ENCODE results near the gene MUC4.

- TF ChIP-seq, protein P1, sequence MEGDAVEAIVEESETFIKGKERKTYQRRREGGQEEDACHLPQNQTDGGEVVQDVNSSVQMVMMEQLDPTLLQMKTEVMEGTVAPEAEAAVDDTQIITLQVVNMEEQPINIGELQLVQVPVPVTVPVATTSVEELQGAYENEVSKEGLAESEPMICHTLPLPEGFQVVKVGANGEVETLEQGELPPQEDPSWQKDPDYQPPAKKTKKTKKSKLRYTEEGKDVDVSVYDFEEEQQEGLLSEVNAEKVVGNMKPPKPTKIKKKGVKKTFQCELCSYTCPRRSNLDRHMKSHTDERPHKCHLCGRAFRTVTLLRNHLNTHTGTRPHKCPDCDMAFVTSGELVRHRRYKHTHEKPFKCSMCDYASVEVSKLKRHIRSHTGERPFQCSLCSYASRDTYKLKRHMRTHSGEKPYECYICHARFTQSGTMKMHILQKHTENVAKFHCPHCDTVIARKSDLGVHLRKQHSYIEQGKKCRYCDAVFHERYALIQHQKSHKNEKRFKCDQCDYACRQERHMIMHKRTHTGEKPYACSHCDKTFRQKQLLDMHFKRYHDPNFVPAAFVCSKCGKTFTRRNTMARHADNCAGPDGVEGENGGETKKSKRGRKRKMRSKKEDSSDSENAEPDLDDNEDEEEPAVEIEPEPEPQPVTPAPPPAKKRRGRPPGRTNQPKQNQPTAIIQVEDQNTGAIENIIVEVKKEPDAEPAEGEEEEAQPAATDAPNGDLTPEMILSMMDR (IDR thresholded peaks at IDR 0.05; ENCODE audit: insufficient read depth, low read length, poor library complexity, severe bottlenecking): no peak
- TF ChIP-seq EZH2phosphoT487 (conservative IDR thresholded peaks at IDR 0.05; ENCODE audit: low read length): no peak
Measured at GRCh38 chr3:195834675-195835583, 23.2 kb upstream of the MUC4 start.

Data from SU-DHL-6 (cell line).